Ovary (tissue), 9 donors: ENCODE data around the gene OPCML. TPM values are rescaled to one million over a fixed set of nuclear protein-coding genes. Genes with fewer than 3 reads are reported as not detected.

Experiments
- DNase-seq, 5 donors: peaks; one replicate each; pipeline ENCODE4 v3.0.0-alpha.2; 2019 to 2020
- H3K27ac ChIP-seq, 2 donors: fragments of 200-600 bp; one replicate each; pipeline versions ENCODE4 v1.5.1 to v1.8.0; 2019 to 2022
- H3K27me3 ChIP-seq: fragments of 200-600 bp; one replicate; pipeline ENCODE4 v1.8.0; 2022
- H3K36me3 ChIP-seq: fragments of 200-600 bp; sonication (generic); one replicate; pipeline ENCODE4 v1.5.1; 2019
- H3K4me1 ChIP-seq: one replicate; pipeline ENCODE4 v1.8.1; 2013; ENCODE audit warnings: mild to moderate bottlenecking, moderate library complexity; ENCODE audit not compliant: insufficient read depth
- H3K4me3 ChIP-seq: fragments of 200-600 bp; sonication (generic); one replicate; pipeline ENCODE4 v1.5.1; 2017
- H3K9me3 ChIP-seq, 2 donors: fragments of 200-600 bp in 1 of 2; sonication (generic) in 1 of 2; one replicate each; pipeline versions ENCODE4 v1.5.1 to v1.8.1; 2013 to 2019; ENCODE audit warnings: mild to moderate bottlenecking in 1 of 2, moderate library complexity in 1 of 2
- CTCF ChIP-seq, 3 donors: fragments of 450-650 bp in 2 of 3; fragments of 200-600 bp in 1 of 3; IDR thresholded peaks; one replicate each; pipeline versions ENCODE4 v1.5.1 to v1.8.0; 2016 to 2022; ENCODE audit warnings: antibody characterized with exemption in 3 of 3, mild to moderate bottlenecking in 1 of 3
- EP300 ChIP-seq: sonication (generic); formaldehyde crosslinking; IDR thresholded peaks from one replicate; pipeline ENCODE4 v1.6.1; 2017; ENCODE audit warnings: antibody characterized with exemption
- POLR2A ChIP-seq: fragments of 450-650 bp; IDR thresholded peaks from one replicate; pipeline ENCODE4 v1.6.1; 2017; ENCODE audit warnings: antibody characterized with exemption, mild to moderate bottlenecking, moderate library complexity
- WGBS, 3 donors: extraction: QIAGEN DNeasy Blood & Tissue Kit in 1 of 3; methylation state at CpG; one replicate each; pipeline versions ENCODE4 v1.1.5 to v1.1.7; 2013 to 2017; 5-methylcytosine and 5-hydroxymethylcytosine counted together
- intact Hi-C, 4 donors: fragments of 100-400 bp; cut with DNase I; formaldehyde crosslinking; loops; one replicate each; pipeline versions ENCODE4 v1.11.0 to v1.15.1; 2022 to 2023
- polyA plus RNA-seq, 2 donors: library from polyadenylated mRNA; stranded (reverse); fragments of 200-250 nt in 1 of 2; fragments of 350-450 nt in 1 of 2; fragmentation: Illumina TruSeq in 1 of 2; extraction: RNeasy Lipid Tissue Mini Kit (QIAGEN cat#74804) in 1 of 2; gene quantifications; one replicate each; pipeline ENCODE4 v1.2.3, GENCODE V29; 2013 to 2014
- total RNA-seq, 7 donors: library from RNA; depleted of rRNA in 2 of 7; stranded (reverse); fragments of >200 nt in 2 of 7; fragmentation: NEBNext Ultra II Directional in 3 of 7; extraction: Animal tissue kit (Norgen Biotek cat#: 25700) in 3 of 7; gene quantifications; one replicate each; pipeline versions ENCODE4 v1.1.0 to v1.2.4, GENCODE V29; 2016 to 2023
- donor health status: DM: no; HTN: no; CAD: no; lungs with moderate emphysema.
- donor health status: DM: no; HTN: no; CAD: no.
- donor health status: Bipolar disorder and iron deficiency.
- donor health status: DM: yes; HTN: yes; CAD: no.
- donor health status: DM: no; HTN: no; CAD: no.
- donor health status: DM: yes; HTN: yes; CAD: no.

The OPCML gene
- total and polyA plus RNA-seq, 9 donors, result under 0.01 to 2.8 (median 0.32) TPM; not detected in 2

- Histone ChIP-seq H3K4me1 (no peaks in the 10 kb centered on the region), H3K36me3 (no peaks in the 10 kb centered on the region), H3K9me3 (no peaks in the 10 kb centered on the region), H3K27ac (no peak overlapping the region), H3K4me3 (no peak overlapping the region), H3K27me3 (no peaks in the 10 kb centered on the region)
- 24 to 28% (median 27%) methylated on average over 7 of the region's 7 CpGs for WGBS, 3 donors
- TF ChIP-seq EP300 (no peak), CTCF (IDR thresholded peaks at IDR 0.05) (no peak), POLR2A (no peak)
- intact Hi-C loops, result no loop called here
- DNase-seq, result no peak
These were observed 621.1 kb downstream of the OPCML start for GRCh38 chr11:132911186-132911585.

- DNase-seq, result no peak
- no peak overlapping the region for H3K27ac ChIP-seq
These were observed 622.1 kb downstream of the OPCML start for GRCh38 chr11:132910011-132910760.

GRCh38 chr11:132909021-132909606 lies 623.2 kb downstream of the OPCML start:
- H3K27ac ChIP-seq, result no peak overlapping the region
- DNase-seq, result no peak
- H3K4me1 ChIP-seq, result no peaks in the 10 kb centered on the region
- intact Hi-C loops, result no loop called here
- no peaks in the 10 kb centered on the region for H3K36me3 ChIP-seq
- H3K4me3 ChIP-seq, result no peak overlapping the region
- no peaks in the 10 kb centered on the region for H3K9me3 ChIP-seq
- WGBS, 3 donors, result 80 to 86% (median 84%) methylated on average over 8 of the region's 8 CpGs
- TF ChIP-seq EP300 (no peak), CTCF (IDR thresholded peaks at IDR 0.05) (no peak), POLR2A (no peak)
- no peaks in the 10 kb centered on the region for H3K27me3 ChIP-seq

More at GRCh38 chr11:132910011-132910760, 622.1 kb downstream of the OPCML start:
- no peaks in the 10 kb centered on the region for H3K27me3 ChIP-seq
- intact Hi-C loops, result no loop called here
- no peaks in the 10 kb centered on the region for H3K9me3 ChIP-seq
- H3K4me3 ChIP-seq, result no peak overlapping the region
- WGBS, 3 donors, result 80 to 83% (median 82%) methylated on average over 18 of the region's 18 CpGs
- no peaks in the 10 kb centered on the region for H3K36me3 ChIP-seq
- TF ChIP-seq CTCF (IDR thresholded peaks at IDR 0.05) (no peak), EP300 (no peak), POLR2A (no peak)
- no peaks in the 10 kb centered on the region for H3K4me1 ChIP-seq

- Histone ChIP-seq H3K4me3 (no peak overlapping the region), H3K36me3 (no peaks in the 10 kb centered on the region), H3K27ac (no peak overlapping the region), H3K4me1 (no peaks in the 10 kb centered on the region), H3K9me3 (no peaks in the 10 kb centered on the region), H3K27me3 (no peaks in the 10 kb centered on the region)
- intact Hi-C loops, result no loop called here
- 55 to 74% (median 56%) methylated on average over 4 of the region's 4 CpGs for WGBS, 3 donors
- TF ChIP-seq CTCF (IDR thresholded peaks at IDR 0.05), result no peak
- no peak for TF ChIP-seq EP300
- no peak for TF ChIP-seq POLR2A
- no peak for DNase-seq
These were observed 623.9 kb downstream of the OPCML start for GRCh38 chr11:132908414-132908810.
